H1 (cell line): Measurements from ENCODE around the gene HK1. TPM values are rescaled to one million over a fixed set of nuclear protein-coding genes. Genes with fewer than 3 reads are reported as not detected.

Source experiments
- CHD7 ChIP-seq: fragments of 300-600 bp; sonication (generic); IDR thresholded peaks from 2 replicates; pipeline ENCODE4 v1.7.1; 2012; ENCODE audit warnings: low read length, moderate library complexity, mild to moderate bottlenecking, inconsistent platforms; ENCODE audit not compliant: insufficient replicate concordance
- CTCF ChIP-seq, 3 experiments: IDR thresholded peaks; 1 replicate in 2 of 3; 2 replicates in 1 of 3; pipeline versions ENCODE4 v1.5.1 to v1.6.1; 2011; ENCODE audit warnings: low read length in 3 of 3, mild to moderate bottlenecking in 3 of 3, inconsistent platforms in 2 of 3, low read depth in 1 of 3, moderate library complexity in 1 of 3; ENCODE audit not compliant: insufficient read depth in 1 of 3; ENCODE audit errors: control extremely low read depth in 1 of 3
- JUND ChIP-seq: IDR thresholded peaks from 2 replicates; pipeline ENCODE4 v1.6.1; 2011; ENCODE audit warnings: mild to moderate bottlenecking, improper control_type of control experiment, low read length
- TBP ChIP-seq: IDR thresholded peaks from 2 replicates; pipeline ENCODE4 v1.6.1; 2011; ENCODE audit warnings: low read depth, low read length, improper control_type of control experiment
- polyA plus RNA-seq, 7 experiments: library from polyadenylated mRNA; depleted of rRNA in 3 of 7; stranded (reverse) in 5 of 7; unstranded in 2 of 7; fragments of >200 nt in 5 of 7; fragments of 200-250 nt in 2 of 7; gene quantifications; 1 replicate in 5 of 7; 2 replicates in 1 of 7; 4 replicates in 1 of 7; pipeline versions ENCODE4 v1.2.1 to v1.2.3, GENCODE V29; 2011 to 2013; ENCODE audit warnings: missing spikeins in 2 of 7, mixed read lengths in 2 of 7
- total RNA-seq: library from RNA; stranded (reverse); fragmentation: NEBNext Ultra II Directional; extraction: Animal tissue kit (Norgen Biotek cat#: 25700); gene quantifications from 2 replicates; pipeline ENCODE4 v1.2.1, GENCODE V29; 2021

HK1 gene
- total and polyA plus RNA-seq, 2 of the 8 experiments (the other 6 are each of a cell fraction or from before 2014, with no cell fraction given), result 55.8 to 247 TPM

- TF ChIP-seq CTCF (IDR thresholded peaks at IDR 0.05; ENCODE audit: control extremely low read depth in 1 of 3, insufficient read depth in 1 of 3, low read depth in 1 of 3, low read length in 3 of 3) (no peak), CHD7 (no peak), JUND (no peak), TBP (no peak)
Observed at GRCh38 chr10:69414036-69415018, 136.0 kb downstream of the HK1 start (continued).
